NOMO-1 (cell line): ENCODE data around the gene SZRD1.
"Not testable (repeated sequence)": the region's sequence is repeated elsewhere in the genome, so short reads cannot be mapped to it uniquely, and the experiment has no call there.

ENCODE experiments used
- DNase-seq, 2 experiments: peaks; one replicate each; lab custom pipeline; 2025; ENCODE audit not compliant: unreplicated experiment in 2 of 2; lab: John Stamatoyannopoulos, UW

Gene SZRD1

GRCh38 chr1:16366722-16367257 lies at the start of gene SZRD1:
Gene SZRD1 (plus strand): TSS chr1:16367242. CDS start chr1:16367258, 16 bp downstream.
- peak; percentile 98 to 99 for DNase-seq

- DNase-seq = no peak
These were observed 48.5 kb upstream of the SZRD1 start for GRCh38 chr1:16318555-16318954.

- DNase-seq = no peak
These were observed 45.7 kb upstream of the SZRD1 start for GRCh38 chr1:16321176-16321867.

GRCh38 chr1:16324456-16324890 lies 42.6 kb upstream of the SZRD1 start:
- DNase-seq = no peak

GRCh38 chr1:16326833-16327404 lies 40.1 kb upstream of the SZRD1 start:
- no peak for DNase-seq

GRCh38 chr1:16334655-16335340 lies 32.2 kb upstream of the SZRD1 start:
- DNase-seq = no peak

GRCh38 chr1:16338961-16339360 lies 28.1 kb upstream of the SZRD1 start:
- no peak for DNase-seq

GRCh38 chr1:16340673-16341072 lies 26.4 kb upstream of the SZRD1 start:
- no peak for DNase-seq

GRCh38 chr1:16342331-16343062 lies 24.5 kb upstream of the SZRD1 start:
- no peak for DNase-seq

GRCh38 chr1:16343276-16343675 lies 23.8 kb upstream of the SZRD1 start:
- DNase-seq = not testable (repeated sequence)

GRCh38 chr1:16348414-16349182 lies 18.4 kb upstream of the SZRD1 start:
- no peak for DNase-seq

- DNase-seq = no peak
These were observed 17.1 kb upstream of the SZRD1 start for GRCh38 chr1:16349847-16350406.

- peak in 1 of 2 experiments; percentile 49 for DNase-seq
These were observed 15.5 kb upstream of the SZRD1 start for GRCh38 chr1:16351456-16351993.

GRCh38 chr1:16351994-16352841 lies 14.8 kb upstream of the SZRD1 start, which contains the start of gene FBXO42:
Gene FBXO42 (minus strand): TSS chr1:16352480. CDS start chr1:16315418, 37,062 bp downstream.
- peak; percentile 89 to 93 for DNase-seq

GRCh38 chr1:16352842-16353535 lies 14.1 kb upstream of the SZRD1 start:
- DNase-seq = no peak

GRCh38 chr1:16354619-16355018 lies 12.4 kb upstream of the SZRD1 start:
- DNase-seq = no peak

GRCh38 chr1:16356867-16357266 lies 10.2 kb upstream of the SZRD1 start:
- DNase-seq = no peak

GRCh38 chr1:16365146-16365498 lies 1.9 kb upstream of the SZRD1 start:
- DNase-seq = peak; percentile 19 to 82
